PC-9 (cell line): Measurements from ENCODE around the gene TREML4. TPM values are rescaled to one million over a fixed set of nuclear protein-coding genes. Genes with fewer than 3 reads are reported as not detected.
A peak's percentile ranks its signal among the peaks of the same experiment; 100 is the strongest.

Experiments used
- BruUV-seq: library from RNA; stranded (reverse); fragments of 400-500 nt; replicated peaks from 2 replicates; lab custom pipeline; 2021; lab: Mats Ljungman, UMichigan
- CTCF ChIA-PET: fragments of 300-600 bp; sonication (Branson Sonifier 250); formaldehyde crosslinking; loops from one replicate; lab custom pipeline; 2022; ENCODE audit warnings: antibody characterized with exemption; lab: Charles Lee
- POLR2A ChIA-PET: fragments of 300-600 bp; sonication (Branson Sonifier 250); formaldehyde crosslinking; loops from one replicate; lab custom pipeline; 2022; ENCODE audit warnings: antibody characterized with exemption; ENCODE audit not compliant: unreplicated experiment; lab: Charles Lee
- DNase-seq, 2 experiments: peaks; one replicate each; pipeline versions ENCODE4 v3.0.0 to v3.0.0-alpha.2; 2015 to 2022; ENCODE audit warnings: mixed read lengths in 1 of 2
- H2AFZ ChIP-seq: fragments of 200-600 bp; sonication (generic); 2 replicates; pipeline ENCODE4 v1.8.1; 2017; ENCODE audit warnings: antibody characterized with exemption
- H3F3A ChIP-seq: fragments of 200-600 bp; sonication (generic); 2 replicates; pipeline ENCODE4 v1.8.1; 2017; ENCODE audit warnings: antibody characterized with exemption, mild to moderate bottlenecking, low read depth; ENCODE audit not compliant: insufficient read depth
- H3K27ac ChIP-seq: fragments of 200-600 bp; sonication (generic); 2 replicates; pipeline ENCODE4 v1.6.1; 2016; ENCODE audit warnings: mixed run types
- H3K27me3 ChIP-seq: fragments of 200-600 bp; sonication (generic); 2 replicates; pipeline ENCODE4 v1.6.1; 2016; ENCODE audit warnings: low read depth, mixed run types; ENCODE audit not compliant: insufficient read depth
- H3K36me3 ChIP-seq: fragments of 200-600 bp; sonication (generic); 2 replicates; pipeline ENCODE4 v1.6.1; 2016; ENCODE audit warnings: low read depth, mixed run types
- H3K4me1 ChIP-seq: fragments of 200-600 bp; sonication (generic); replicated peaks from 2 replicates; pipeline ENCODE4 v1.6.1; 2016; ENCODE audit warnings: mixed run types; ENCODE audit not compliant: insufficient read depth
- H3K4me2 ChIP-seq: fragments of 200-600 bp; sonication (generic); 2 replicates; pipeline ENCODE4 v1.6.1; 2017; ENCODE audit warnings: mixed run types
- H3K4me3 ChIP-seq: fragments of 200-600 bp; sonication (generic); 2 replicates; pipeline ENCODE4 v1.6.1; 2016; ENCODE audit warnings: mixed run types
- H3K79me2 ChIP-seq: fragments of 200-600 bp; sonication (generic); 2 replicates; pipeline ENCODE4 v1.6.1; 2017; ENCODE audit warnings: low read depth, mixed run types
- H3K9me2 ChIP-seq: fragments of 200-600 bp; sonication (generic); 2 replicates; pipeline ENCODE4 v1.8.1; 2017; ENCODE audit warnings: mild to moderate bottlenecking; ENCODE audit not compliant: insufficient read depth
- H3K9me3 ChIP-seq: fragments of 200-600 bp; sonication (generic); 2 replicates; pipeline ENCODE4 v1.8.1; 2016; ENCODE audit warnings: low read depth; ENCODE audit not compliant: insufficient read depth
- H4K20me1 ChIP-seq: fragments of 200-600 bp; sonication (generic); 2 replicates; pipeline ENCODE4 v1.8.1; 2017; ENCODE audit not compliant: insufficient read depth
- EZH2 ChIP-seq: fragments of 200-600 bp; sonication (generic); IDR thresholded peaks from 2 replicates; pipeline ENCODE4 v1.8.0; 2017; ENCODE audit warnings: antibody characterized with exemption, low read depth
- intact Hi-C: fragments of 100-400 bp; cut with micrococcal nuclease; formaldehyde crosslinking; loops from one replicate; pipeline ENCODE4 v1.10.0; 2022; ENCODE audit not compliant: unreplicated experiment
- total RNA-seq: library from RNA; stranded (reverse); gene quantifications from 2 replicates; pipeline ENCODE4 v1.2.3, GENCODE V29; 2021
- TF ChIP-seq, protein P1 (sequence below): fragments of 200-600 bp; sonication (generic); conservative IDR thresholded peaks from 2 replicates; pipeline ENCODE4 v1.6.1; 2017; ENCODE audit warnings: mixed run types, antibody characterized with exemption, mild to moderate bottlenecking, moderate library complexity

Gene TREML4
- total RNA-seq, 1 experiment from 2014 or later: not detected

DNA sequence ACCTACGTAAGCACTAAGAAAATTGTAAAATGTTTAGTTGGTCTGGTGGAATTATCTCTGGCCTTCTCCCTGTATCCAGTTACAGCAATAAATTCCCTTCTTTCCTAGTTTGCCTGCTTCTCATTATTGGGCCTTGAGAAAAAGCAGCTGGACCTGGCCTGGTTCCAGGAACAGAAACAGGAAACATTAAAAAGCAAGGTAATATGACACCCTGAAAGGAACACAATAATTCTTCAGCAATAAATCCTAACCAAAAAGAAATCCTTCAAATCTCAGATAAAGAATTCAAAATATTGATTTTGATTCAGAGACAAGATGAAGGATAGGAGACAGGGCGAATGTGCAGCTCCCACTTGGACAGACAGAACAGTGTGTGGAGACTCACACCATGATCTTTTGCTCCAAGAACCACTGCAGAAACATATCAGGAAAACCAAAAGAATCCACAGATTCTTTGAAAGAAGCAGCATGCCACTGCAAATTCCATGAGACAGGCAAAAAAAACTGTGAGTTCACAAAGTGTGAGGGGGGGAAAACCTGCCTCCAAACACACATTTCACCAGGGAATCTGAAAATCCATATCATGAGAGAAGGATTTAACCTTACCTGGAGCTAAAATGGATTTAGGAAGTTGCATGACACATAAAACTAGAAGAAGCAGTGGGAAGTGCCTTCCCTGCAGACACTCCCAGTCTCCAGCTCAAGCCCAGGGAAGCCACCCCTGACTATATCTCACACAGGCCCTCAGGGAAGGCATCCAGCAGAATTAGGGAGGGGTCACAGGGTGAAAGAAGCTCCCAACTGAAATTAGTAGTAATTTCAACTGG lies 29.4 kb downstream of the TREML4 start:
- TF ChIP-seq, protein P1, sequence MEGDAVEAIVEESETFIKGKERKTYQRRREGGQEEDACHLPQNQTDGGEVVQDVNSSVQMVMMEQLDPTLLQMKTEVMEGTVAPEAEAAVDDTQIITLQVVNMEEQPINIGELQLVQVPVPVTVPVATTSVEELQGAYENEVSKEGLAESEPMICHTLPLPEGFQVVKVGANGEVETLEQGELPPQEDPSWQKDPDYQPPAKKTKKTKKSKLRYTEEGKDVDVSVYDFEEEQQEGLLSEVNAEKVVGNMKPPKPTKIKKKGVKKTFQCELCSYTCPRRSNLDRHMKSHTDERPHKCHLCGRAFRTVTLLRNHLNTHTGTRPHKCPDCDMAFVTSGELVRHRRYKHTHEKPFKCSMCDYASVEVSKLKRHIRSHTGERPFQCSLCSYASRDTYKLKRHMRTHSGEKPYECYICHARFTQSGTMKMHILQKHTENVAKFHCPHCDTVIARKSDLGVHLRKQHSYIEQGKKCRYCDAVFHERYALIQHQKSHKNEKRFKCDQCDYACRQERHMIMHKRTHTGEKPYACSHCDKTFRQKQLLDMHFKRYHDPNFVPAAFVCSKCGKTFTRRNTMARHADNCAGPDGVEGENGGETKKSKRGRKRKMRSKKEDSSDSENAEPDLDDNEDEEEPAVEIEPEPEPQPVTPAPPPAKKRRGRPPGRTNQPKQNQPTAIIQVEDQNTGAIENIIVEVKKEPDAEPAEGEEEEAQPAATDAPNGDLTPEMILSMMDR: no peak
- TF ChIP-seq EZH2: no peak
- no TSS peak for BruUV-seq
- no peaks in the 10 kb centered on the region for H3K27me3 ChIP-seq
- no peak overlapping the region for H3K4me2 ChIP-seq
- peak in 1 of 2 experiments; percentile 26 for DNase-seq
- CTCF ChIA-PET: interaction anchor here (0.8 kb wide), 1 partner anchor 111 kb away, joined by 25 read pairs; no protein-coding TSS in a partner anchor
- no peaks in the 10 kb centered on the region for H3K36me3 ChIP-seq
- no peak overlapping the region for H2AFZ ChIP-seq
- POLR2A ChIA-PET: no interaction called here
- H3K9me2 ChIP-seq: no peaks in the 10 kb centered on the region
- no peak overlapping the region for H3K27ac ChIP-seq
- intact Hi-C loops: no loop called here
- no peaks in the 10 kb centered on the region; the same call in 1 of the 2 replicates for H3K9me3 ChIP-seq
- H3K79me2 ChIP-seq: no peaks in the 10 kb centered on the region
- H3K4me3 ChIP-seq: no peak overlapping the region
- no peaks in the 10 kb centered on the region; the same call in 1 of the 2 replicates for H3K4me1 ChIP-seq
- H4K20me1 ChIP-seq: no peaks in the 10 kb centered on the region
- H3F3A ChIP-seq: no peaks in the 10 kb centered on the region

GRCh38 chr6:41258196-41258493 lies 30.0 kb downstream of the TREML4 start:
- Histone ChIP-seq H3F3A (no peaks in the 10 kb centered on the region), H3K9me2 (no peaks in the 10 kb centered on the region), H3K9me3 (peaks cover under 1% of the 10 kb centered on the region; the same call in 1 of the 2 replicates), H2AFZ (no peak overlapping the region), H3K27ac (no peak overlapping the region), H3K79me2 (no peaks in the 10 kb centered on the region), H3K4me2 (no peak overlapping the region), H3K36me3 (no peaks in the 10 kb centered on the region), H4K20me1 (no peaks in the 10 kb centered on the region), H3K27me3 (no peaks in the 10 kb centered on the region), H3K4me3 (no peak overlapping the region), H3K4me1 (no peaks in the 10 kb centered on the region; the same call in 1 of the 2 replicates)
- intact Hi-C loops: no loop called here
- no peak for DNase-seq
- BruUV-seq: no TSS peak
- ChIA-PET POLR2A (no interaction called here), CTCF (no interaction called here)
- TF ChIP-seq, protein P1: no peak
- no peak for TF ChIP-seq EZH2

- H3K79me2 ChIP-seq: no peaks in the 10 kb centered on the region
- TF ChIP-seq, protein P1: no peak
- TF ChIP-seq EZH2: no peak
- no peaks in the 10 kb centered on the region for H3K27me3 ChIP-seq
- no peaks in the 10 kb centered on the region for H3K4me1 ChIP-seq
- no peak for DNase-seq
- CTCF ChIA-PET: no interaction called here
- H3F3A ChIP-seq: no peaks in the 10 kb centered on the region
- no peak overlapping the region for H2AFZ ChIP-seq
- POLR2A ChIA-PET: no interaction called here
- BruUV-seq: no TSS peak
- no peaks in the 10 kb centered on the region for H3K36me3 ChIP-seq
- no peak overlapping the region for H3K27ac ChIP-seq
- peaks cover 5% of the 10 kb centered on the region; the same call in 1 of the 2 replicates for H3K9me3 ChIP-seq
- no peak overlapping the region for H3K4me3 ChIP-seq
- H4K20me1 ChIP-seq: no peaks in the 10 kb centered on the region
- no peaks in the 10 kb centered on the region for H3K9me2 ChIP-seq
- H3K4me2 ChIP-seq: no peak overlapping the region
- intact Hi-C loops: no loop called here
These were observed 34.3 kb downstream of the TREML4 start for GRCh38 chr6:41262401-41262800.
